CD14-positive monocyte (primary cell): Measurements from ENCODE around the gene TPD52L1. TPM values are rescaled to one million over a fixed set of nuclear protein-coding genes. Genes with fewer than 3 reads are reported as not detected.

Experiments
- DNase-seq, 3 donors: peaks; one replicate each; pipeline ENCODE4 v3.0.0-alpha.2; 2011 to 2022
- H2AFZ ChIP-seq: 2 replicates; pipeline ENCODE4 v1.6.0; 2012; ENCODE audit warnings: mild to moderate bottlenecking, low read depth, low read length, inconsistent platforms; ENCODE audit not compliant: insufficient read depth, poor library complexity, severe bottlenecking
- H3K27ac ChIP-seq, 2 donors: 1 replicate in 1 of 2; 2 replicates in 1 of 2; pipeline ENCODE4 v1.5.1; 2012 to 2013; ENCODE audit warnings: low read length in 2 of 2, control low read depth in 1 of 2, inconsistent platforms in 1 of 2, low read depth in 1 of 2, mild to moderate bottlenecking in 1 of 2
- H3K27me3 ChIP-seq, 2 donors: one replicate each; pipeline versions ENCODE4 v1.6.0 to v1.6.1; 2011 to 2013; ENCODE audit warnings: low read length in 2 of 2; ENCODE audit not compliant: control insufficient read depth in 2 of 2, insufficient read depth in 2 of 2
- H3K36me3 ChIP-seq, 2 donors: replicated peaks in 1 of 2; 1 replicate in 1 of 2; 2 replicates in 1 of 2; pipeline versions ENCODE4 v1.5.1 to v1.6.1; 2012 to 2013; ENCODE audit warnings: low read length in 2 of 2, control low read depth in 1 of 2, inconsistent platforms in 1 of 2, mild to moderate bottlenecking in 1 of 2; ENCODE audit not compliant: insufficient read depth in 2 of 2, control insufficient read depth in 1 of 2
- H3K4me1 ChIP-seq, 2 donors: 1 replicate in 1 of 2; 2 replicates in 1 of 2; pipeline versions ENCODE4 v1.5.1 to v1.6.1; 2012 to 2013; ENCODE audit warnings: low read length in 2 of 2, control low read depth in 1 of 2, inconsistent platforms in 1 of 2, mild to moderate bottlenecking in 1 of 2, moderate library complexity in 1 of 2; ENCODE audit not compliant: insufficient read depth in 2 of 2, control insufficient read depth in 1 of 2
- H3K4me2 ChIP-seq: replicated peaks from 2 replicates; pipeline ENCODE3; 2012; ENCODE audit warnings: low read length, moderate library complexity, mild to moderate bottlenecking; ENCODE audit not compliant: poor library complexity, severe bottlenecking; ENCODE audit errors: extremely low read depth
- H3K4me3 ChIP-seq, 3 experiments: fragments of 200-600 bp in 1 of 3; sonication (generic) in 1 of 3; replicated peaks in 1 of 3; 1 replicate in 2 of 3; 2 replicates in 1 of 3; pipeline ENCODE4 v1.5.1; 2011 to 2013; ENCODE audit warnings: low read length in 3 of 3, mild to moderate bottlenecking in 3 of 3, control low read depth in 2 of 3, low read depth in 2 of 3, inconsistent platforms in 1 of 3, moderate library complexity in 1 of 3
- H3K79me2 ChIP-seq: 2 replicates; pipeline ENCODE4 v1.6.0; 2012; ENCODE audit warnings: mild to moderate bottlenecking, control low read depth, inconsistent platforms, low read length, moderate library complexity; ENCODE audit not compliant: insufficient read depth
- H3K9ac ChIP-seq: 2 replicates; pipeline ENCODE4 v1.6.0; 2017; ENCODE audit warnings: low read length, mild to moderate bottlenecking; ENCODE audit not compliant: insufficient read depth, poor library complexity, severe bottlenecking
- H3K9me3 ChIP-seq, 2 donors: replicated peaks in 1 of 2; 1 replicate in 1 of 2; 2 replicates in 1 of 2; pipeline versions ENCODE4 v1.5.1 to v1.6.1; 2012 to 2013; ENCODE audit warnings: low read length in 2 of 2, control low read depth in 1 of 2; ENCODE audit not compliant: control insufficient read depth in 1 of 2, insufficient read depth in 1 of 2
- H4K20me1 ChIP-seq: 2 replicates; pipeline ENCODE4 v1.6.0; 2012; ENCODE audit warnings: mild to moderate bottlenecking, low read length, control low read depth, moderate library complexity; ENCODE audit not compliant: insufficient read depth
- H3K27ac Mint-ChIP-seq, 7 donors: one replicate each; pipeline ENCODE4 v1.8.0; 2020; ENCODE audit warnings: mild to moderate bottlenecking in 7 of 7, mixed read lengths in 7 of 7, moderate library complexity in 6 of 7, inconsistent platforms in 2 of 7
- H3K27me3 Mint-ChIP-seq, 3 donors: one replicate each; pipeline ENCODE4 v1.8.0; 2021 to 2022; ENCODE audit warnings: low read depth in 3 of 3, mild to moderate bottlenecking in 3 of 3, mixed read lengths in 3 of 3, moderate library complexity in 3 of 3, inconsistent platforms in 1 of 3
- H3K36me3 Mint-ChIP-seq, 2 donors: one replicate each; pipeline ENCODE4 v1.8.0; 2020; ENCODE audit warnings: mixed read lengths in 2 of 2, inconsistent platforms in 1 of 2, mild to moderate bottlenecking in 1 of 2
- H3K4me1 Mint-ChIP-seq: one replicate; pipeline ENCODE4 v1.8.0; 2020; ENCODE audit warnings: mild to moderate bottlenecking, mixed read lengths
- H3K4me3 Mint-ChIP-seq, 2 donors: one replicate each; pipeline ENCODE4 v1.8.0; 2020; ENCODE audit warnings: mild to moderate bottlenecking in 2 of 2, mixed read lengths in 2 of 2, moderate library complexity in 1 of 2
- H3K9me3 Mint-ChIP-seq, 7 donors: one replicate each; pipeline ENCODE4 v1.8.0; 2020 to 2022; ENCODE audit warnings: mixed read lengths in 7 of 7, mild to moderate bottlenecking in 6 of 7, moderate library complexity in 6 of 7, inconsistent platforms in 2 of 7
- CTCF ChIP-seq: fragments of 200-600 bp; IDR thresholded peaks from one replicate; pipeline ENCODE4 v1.8.0; 2022; ENCODE audit warnings: antibody characterized with exemption, mild to moderate bottlenecking
- WGBS: methylation state at CpG from one replicate; pipeline ENCODE4 v1.1.5; 2013; ENCODE audit warnings: missing lambda C conversion rate; ENCODE audit not compliant: insufficient coverage; 5-methylcytosine and 5-hydroxymethylcytosine counted together
- intact Hi-C, 2 donors: fragments of 100-400 bp; cut with micrococcal nuclease; formaldehyde crosslinking; loops; one replicate each; pipeline versions ENCODE4 v1.15.0 to v1.15.1; 2023
- polyA plus RNA-seq, 3 donors: library from polyadenylated mRNA; depleted of rRNA in 1 of 3; unstranded in 2 of 3; stranded (reverse) in 1 of 3; fragments of 300-500 nt in 2 of 3; fragments of >200 nt in 1 of 3; fragmentation: Illumina TruSeq in 2 of 3; gene quantifications; 1 replicate in 2 of 3; 2 replicates in 1 of 3; pipeline ENCODE4 v1.2.3, GENCODE V29; 2012 to 2021

The TPD52L1 gene
- polyA plus RNA-seq, 3 donors: not detected

- no peaks in the 10 kb centered on the region for H3K36me3 ChIP-seq
- no peaks in the 10 kb centered on the region for H4K20me1 ChIP-seq
- H3K4me3 Mint-ChIP-seq: no peak overlapping the region
- no peak overlapping the region for H3K4me2 ChIP-seq
- no peak overlapping the region for H3K27ac Mint-ChIP-seq
- H3K4me1 Mint-ChIP-seq: no peaks in the 10 kb centered on the region
- no peaks in the 10 kb centered on the region for H3K9me3 ChIP-seq
- no peak for DNase-seq
- H3K4me3 ChIP-seq: no peak overlapping the region
- no peaks in the 10 kb centered on the region for H3K4me1 ChIP-seq
- H3K79me2 ChIP-seq: no peaks in the 10 kb centered on the region
- no CpG with 5 or more reads among the region's 3 CpGs for WGBS
- H2AFZ ChIP-seq: no peak overlapping the region
- TF ChIP-seq CTCF: no peak
- no peaks in the 10 kb centered on the region for H3K27me3 Mint-ChIP-seq
- intact Hi-C loops: no loop called here
- H3K27me3 ChIP-seq: no peaks in the 10 kb centered on the region
- no peak overlapping the region for H3K27ac ChIP-seq
- H3K36me3 Mint-ChIP-seq: no peaks in the 10 kb centered on the region
- H3K9ac ChIP-seq: no peak overlapping the region
- peaks cover 0 to 2% (median 0%) of the 10 kb centered on the region in 7 donors for H3K9me3 Mint-ChIP-seq
These were observed 17.2 kb upstream of the TPD52L1 start for GRCh38 chr6:125136378-125136777.

GRCh38 chr6:125138083-125138482 lies 15.5 kb upstream of the TPD52L1 start:
- Histone ChIP-seq H3K4me2 (no peak overlapping the region), H3K27ac (no peak overlapping the region), H3K36me3 (no peaks in the 10 kb centered on the region), H3K79me2 (no peaks in the 10 kb centered on the region), H3K4me1 (no peaks in the 10 kb centered on the region), H2AFZ (no peak overlapping the region), H3K9ac (no peak overlapping the region), H3K4me3 (no peak overlapping the region), H4K20me1 (no peaks in the 10 kb centered on the region), H3K9me3 (peaks cover 0 to 4% of the 10 kb centered on the region in 2 donors), H3K27me3 (no peaks in the 10 kb centered on the region)
- intact Hi-C loops: no loop called here
- DNase-seq: no peak
- H3K4me3 Mint-ChIP-seq: no peak overlapping the region
- peaks cover 0 to 4% (median under 1%) of the 10 kb centered on the region in 7 donors for H3K9me3 Mint-ChIP-seq
- no peaks in the 10 kb centered on the region for H3K36me3 Mint-ChIP-seq
- no peaks in the 10 kb centered on the region for H3K4me1 Mint-ChIP-seq
- H3K27ac Mint-ChIP-seq: no peak overlapping the region
- H3K27me3 Mint-ChIP-seq: peaks cover 0 to 2% (median 0%) of the 10 kb centered on the region in 3 donors
- WGBS: no CpG with 5 or more reads among the region's 2 CpGs
- TF ChIP-seq CTCF: no peak
